Measurements from ENCODE around the gene CHST14.

The CHST14 gene

DNA sequence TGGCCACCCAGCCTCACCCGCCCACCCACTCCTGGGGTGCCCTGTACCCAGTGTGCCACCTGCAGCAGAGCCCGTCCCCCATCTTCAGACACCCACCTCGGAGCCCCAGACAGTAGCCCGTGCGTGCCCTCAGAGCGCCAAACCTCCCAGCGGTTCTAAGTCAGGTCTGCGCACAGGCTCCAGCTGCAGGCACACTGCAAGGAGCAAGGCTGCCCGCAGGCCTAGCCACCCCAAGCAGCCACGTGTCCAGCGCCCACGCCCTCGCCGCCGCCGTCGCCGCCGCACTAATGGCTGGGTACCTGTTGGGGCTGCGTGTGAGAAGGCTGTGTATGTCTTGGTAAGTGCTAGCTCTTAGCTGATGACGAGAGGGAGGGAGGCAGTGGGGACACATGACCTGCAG lies 8.8 kb upstream of the CHST14 start:
- in situ Hi-C loops (cut with MboI; ENCODE audit: low sequenced_read_pairs): no loop called here

DNA sequence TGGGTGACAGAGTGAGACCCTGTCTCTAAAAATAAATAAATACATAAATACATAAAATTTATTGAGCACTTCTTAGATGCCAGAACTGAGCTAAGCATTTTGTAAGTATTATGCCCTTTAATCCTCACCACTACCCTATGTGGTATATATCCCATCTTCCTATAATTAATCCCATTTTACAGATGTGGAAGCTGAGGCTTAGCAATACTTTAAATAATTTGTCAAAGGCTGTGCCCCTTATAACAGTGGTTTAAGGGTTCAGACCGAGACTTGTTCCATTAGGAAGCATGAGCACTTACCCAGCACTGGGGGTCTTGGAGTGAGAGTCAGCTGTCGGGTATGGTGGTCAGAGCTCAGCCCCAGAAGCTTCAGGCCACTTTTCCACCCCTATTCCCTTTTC lies 7.5 kb upstream of the CHST14 start:
- in situ Hi-C loops (cut with MboI; ENCODE audit: low sequenced_read_pairs): no loop called here

DNA sequence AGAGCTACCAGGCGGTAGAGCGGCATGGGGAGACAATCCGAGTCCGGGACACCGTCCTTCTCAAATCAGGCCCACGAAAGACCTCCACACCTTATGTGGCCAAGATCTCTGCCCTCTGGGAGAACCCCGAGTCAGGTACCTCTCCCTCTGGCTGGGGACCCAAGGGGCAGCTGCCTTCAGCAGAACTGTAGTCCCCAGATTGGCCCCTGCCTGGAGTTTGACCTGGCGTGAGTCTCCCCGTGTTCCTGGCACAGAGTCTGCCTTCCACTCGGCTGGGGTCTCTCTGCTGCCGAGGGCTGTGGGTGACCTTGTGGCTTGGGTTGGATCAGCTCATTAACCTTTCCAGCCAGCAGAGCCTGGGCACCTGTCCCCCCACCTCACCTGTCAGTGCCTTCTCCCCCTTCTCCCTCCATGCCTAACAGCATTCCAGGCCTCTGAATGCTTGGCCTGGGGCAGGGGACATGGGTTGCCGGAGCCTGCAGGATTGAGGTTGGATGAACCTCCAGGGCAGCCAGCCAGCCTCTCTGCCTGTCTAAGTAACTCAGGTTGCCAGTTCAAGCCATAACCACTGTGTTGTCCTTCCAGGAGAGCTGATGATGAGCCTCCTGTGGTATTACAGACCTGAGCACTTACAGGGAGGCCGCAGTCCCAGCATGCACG lies 6.8 kb upstream of the CHST14 start:
- in situ Hi-C loops (cut with MboI; ENCODE audit: low sequenced_read_pairs): no loop called here

DNA sequence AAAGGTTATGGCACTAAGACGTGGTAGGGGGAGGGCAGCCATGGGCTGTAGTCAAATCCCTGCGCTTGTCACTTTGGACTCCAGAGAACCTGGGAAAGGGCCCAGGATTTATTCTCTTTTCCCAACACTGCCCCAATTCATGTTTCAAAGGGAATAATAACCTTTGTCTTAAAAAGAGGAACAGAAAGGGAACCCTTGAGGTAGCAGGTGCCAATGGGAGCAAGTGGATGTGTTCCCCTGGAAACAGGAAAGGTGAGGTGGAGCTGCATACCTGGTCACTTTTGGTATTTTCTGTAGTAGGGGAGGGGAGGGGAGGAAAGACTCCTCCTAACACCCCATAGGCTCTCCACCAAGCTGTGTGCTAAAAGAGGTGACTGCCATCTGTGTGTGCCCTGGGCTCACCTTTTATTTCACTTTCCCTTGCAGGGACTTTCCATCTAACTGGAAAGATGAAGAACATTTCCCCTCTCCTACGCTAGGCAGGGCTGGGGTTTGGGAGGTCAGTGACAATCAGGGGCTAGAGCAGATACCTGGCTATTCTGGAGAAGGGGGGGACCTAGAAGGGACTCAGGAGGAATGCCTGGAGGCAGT lies 6.1 kb upstream of the CHST14 start:
- in situ Hi-C loops (cut with MboI; ENCODE audit: low sequenced_read_pairs): no loop called here

DNA sequence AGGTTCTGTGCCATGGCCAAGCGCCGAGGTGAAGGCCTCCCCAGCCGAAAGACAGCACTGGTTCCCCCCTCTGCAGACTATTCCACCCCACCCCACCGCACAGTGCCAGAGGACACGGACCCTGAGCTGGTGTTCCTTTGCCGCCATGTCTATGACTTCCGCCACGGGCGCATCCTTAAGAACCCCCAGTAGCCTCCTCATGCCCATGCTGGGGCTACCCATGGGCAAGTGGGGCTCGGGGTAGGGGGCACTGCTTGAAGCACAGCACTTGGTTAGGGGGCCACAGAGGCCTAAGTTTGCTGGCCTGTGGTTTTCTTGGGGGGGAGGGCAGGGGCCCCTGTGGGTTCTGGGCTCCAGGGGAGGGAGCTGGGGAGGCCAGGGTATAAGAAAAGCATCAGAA lies 4.8 kb upstream of the CHST14 start:
- in situ Hi-C loops (cut with MboI; ENCODE audit: low sequenced_read_pairs): no loop called here

DNA sequence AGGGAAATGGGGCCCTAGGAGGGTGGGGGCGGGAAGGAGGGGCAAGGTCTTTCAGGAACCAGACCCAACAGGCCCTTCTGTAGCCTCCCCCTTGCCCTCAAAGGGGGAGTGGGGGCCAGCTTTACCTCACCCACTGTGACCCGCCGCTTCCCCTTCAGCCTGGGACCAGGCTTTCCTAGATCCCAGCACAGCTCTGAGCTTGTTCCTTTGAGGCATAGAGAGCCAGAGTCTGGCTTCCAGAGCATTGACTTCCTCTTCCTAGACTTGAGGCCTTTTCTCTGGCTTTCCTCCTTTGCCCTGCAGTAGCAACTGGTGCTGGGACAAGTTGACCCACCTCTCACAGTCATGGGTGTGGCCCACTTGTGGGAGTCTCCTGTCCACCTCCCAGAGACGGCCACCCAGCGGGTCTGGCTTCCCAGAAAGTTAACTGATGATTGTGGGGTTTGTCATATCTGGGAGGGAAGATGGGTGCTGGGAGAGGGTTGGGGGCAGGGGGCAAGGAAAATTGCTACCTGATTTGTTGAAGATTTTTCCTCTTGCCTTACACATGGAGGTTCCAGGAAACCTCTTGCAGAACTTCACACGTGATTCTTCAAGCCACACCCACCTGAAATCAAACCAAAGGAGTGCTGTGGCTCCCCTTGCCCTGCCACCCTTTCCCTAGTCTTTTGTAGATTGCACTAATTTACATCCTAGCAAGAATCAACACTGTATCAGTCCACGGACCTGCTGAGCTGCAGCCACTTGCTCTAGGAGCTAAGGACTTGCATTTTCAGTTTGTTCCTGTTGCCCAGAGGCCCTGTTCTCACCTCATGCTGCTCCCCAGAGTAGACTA lies 4.1 kb upstream of the CHST14 start:
- in situ Hi-C loops (cut with MboI; ENCODE audit: low sequenced_read_pairs): no loop called here

DNA sequence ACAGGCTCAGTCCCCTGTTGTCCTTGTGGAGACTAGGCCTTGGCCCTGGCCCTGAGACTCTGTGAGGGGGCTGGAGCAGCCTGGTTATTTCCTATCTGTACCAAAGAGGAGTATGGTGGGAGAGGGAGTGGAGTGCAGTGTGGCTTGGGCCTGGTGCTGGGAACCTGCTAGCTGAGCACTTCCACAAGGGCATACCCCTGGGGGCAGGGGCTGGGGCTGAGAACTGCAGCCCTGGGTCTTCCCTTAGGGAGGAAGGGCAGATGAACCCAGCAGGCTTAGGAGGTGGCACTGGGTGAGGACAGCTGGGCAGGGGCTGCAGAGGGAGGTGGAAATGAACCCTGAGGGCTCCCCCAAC lies 3.5 kb upstream of the CHST14 start:
- in situ Hi-C loops (cut with MboI; ENCODE audit: low sequenced_read_pairs): no loop called here

DNA sequence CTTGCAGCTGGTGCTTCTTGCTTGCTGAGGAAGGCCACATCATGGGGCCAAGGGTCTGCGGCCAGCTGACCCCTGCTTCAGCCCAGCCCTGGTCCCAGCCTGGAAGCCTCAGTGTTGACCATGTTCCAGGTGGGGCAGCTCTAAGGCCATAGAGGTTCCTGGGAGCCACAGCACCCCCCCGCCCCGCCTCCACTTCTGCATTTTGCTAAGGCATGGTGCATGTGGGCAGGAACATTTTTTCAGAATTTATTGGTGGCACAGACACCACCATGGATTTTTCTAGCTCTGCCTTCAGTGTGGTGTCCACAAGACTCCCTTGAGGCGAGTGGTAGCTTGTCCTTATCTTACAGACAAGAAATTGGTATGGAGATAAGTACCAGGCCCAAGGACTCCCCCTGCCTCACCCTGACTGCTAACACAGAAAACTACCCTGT lies 1.9 kb upstream of the CHST14 start:
- in situ Hi-C loops (cut with MboI; ENCODE audit: low sequenced_read_pairs): no loop called here

DNA sequence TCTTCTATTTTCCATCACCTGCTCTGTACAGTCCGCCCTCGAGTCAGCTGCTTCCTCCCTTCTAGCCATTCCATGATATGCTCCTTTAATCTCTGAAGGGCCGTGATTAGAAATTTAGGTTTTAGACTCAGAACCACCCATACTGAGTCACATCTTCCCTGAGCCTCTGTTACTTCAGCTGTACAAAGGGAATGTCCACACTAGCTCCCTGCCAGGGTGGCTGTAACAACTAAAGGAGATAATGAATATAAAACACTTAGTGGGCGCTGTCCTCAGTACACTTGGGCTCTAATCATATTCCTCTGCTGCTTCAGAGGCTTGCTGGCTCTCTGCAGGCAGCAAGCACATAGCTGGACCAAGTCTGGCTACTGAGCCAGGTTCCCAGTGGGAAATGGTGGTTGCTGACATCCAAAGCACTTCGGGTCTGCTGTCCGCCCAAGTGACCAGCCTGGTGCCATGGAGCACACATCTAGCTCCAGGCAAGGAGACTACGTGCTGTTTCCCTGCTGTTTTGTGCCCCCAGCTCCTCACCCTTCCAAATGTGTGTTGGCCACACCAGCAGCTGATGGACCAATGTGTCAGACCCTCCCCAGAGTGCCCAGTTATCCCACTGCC lies 901 bp upstream of the CHST14 start:
- in situ Hi-C loops (cut with MboI; ENCODE audit: low sequenced_read_pairs): no loop called here

DNA sequence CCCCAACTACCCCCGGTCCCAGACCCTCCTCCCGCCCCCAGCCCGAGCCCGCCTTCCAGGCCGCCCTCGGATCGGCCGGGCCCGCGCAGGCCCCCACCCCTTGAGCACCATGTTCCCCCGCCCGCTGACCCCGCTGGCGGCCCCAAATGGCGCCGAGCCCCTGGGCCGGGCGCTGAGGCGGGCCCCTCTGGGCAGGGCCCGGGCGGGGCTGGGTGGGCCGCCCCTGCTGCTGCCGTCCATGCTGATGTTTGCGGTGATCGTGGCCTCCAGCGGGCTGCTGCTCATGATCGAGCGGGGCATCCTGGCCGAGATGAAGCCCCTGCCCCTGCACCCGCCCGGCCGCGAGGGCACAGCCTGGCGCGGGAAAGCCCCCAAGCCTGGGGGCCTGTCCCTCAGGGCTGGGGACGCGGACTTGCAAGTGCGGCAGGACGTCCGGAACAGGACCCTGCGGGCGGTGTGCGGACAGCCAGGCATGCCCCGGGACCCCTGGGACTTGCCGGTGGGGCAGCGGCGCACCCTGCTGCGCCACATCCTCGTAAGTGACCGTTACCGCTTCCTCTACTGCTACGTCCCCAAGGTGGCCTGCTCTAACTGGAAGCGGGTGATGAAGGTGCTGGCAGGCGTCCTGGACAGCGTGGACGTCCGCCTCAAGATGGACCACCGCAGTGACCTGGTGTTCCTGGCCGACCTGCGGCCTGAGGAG lies 472 bp downstream of the CHST14 start:
- in situ Hi-C loops (cut with MboI; ENCODE audit: low sequenced_read_pairs): no loop called here

DNA sequence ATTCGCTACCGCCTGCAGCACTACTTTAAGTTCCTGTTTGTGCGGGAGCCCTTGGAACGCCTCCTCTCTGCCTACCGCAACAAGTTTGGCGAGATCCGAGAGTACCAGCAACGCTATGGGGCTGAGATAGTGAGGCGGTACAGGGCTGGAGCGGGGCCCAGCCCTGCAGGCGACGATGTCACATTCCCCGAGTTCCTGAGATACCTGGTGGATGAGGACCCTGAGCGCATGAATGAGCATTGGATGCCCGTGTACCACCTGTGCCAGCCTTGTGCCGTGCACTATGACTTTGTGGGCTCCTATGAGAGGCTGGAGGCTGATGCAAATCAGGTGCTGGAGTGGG lies 995 bp downstream of the CHST14 start:
- in situ Hi-C loops (cut with MboI; ENCODE audit: low sequenced_read_pairs): no loop called here

DNA sequence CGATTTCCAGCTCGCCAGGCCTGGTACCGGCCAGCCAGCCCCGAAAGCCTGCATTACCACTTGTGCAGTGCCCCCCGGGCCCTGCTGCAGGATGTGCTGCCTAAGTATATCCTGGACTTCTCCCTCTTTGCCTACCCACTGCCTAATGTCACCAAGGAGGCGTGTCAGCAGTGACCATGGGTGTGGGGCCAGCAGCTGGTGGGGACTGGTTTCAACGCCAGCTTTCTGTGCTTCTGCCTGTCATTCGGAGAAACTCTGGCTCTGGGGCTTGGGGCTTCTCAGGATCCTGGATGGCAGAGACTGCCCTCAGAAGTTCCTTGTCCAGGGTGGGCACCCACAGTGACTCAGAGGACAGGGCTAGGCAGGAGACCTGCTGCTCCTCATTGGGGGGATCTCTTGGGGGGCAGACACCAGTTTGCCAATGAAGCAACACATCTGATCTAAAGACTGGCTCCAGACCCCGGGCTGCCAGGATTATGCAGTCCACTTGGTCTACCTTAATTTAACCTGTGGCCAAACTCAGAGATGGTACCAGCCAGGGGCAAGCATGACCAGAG lies 1.5 kb downstream of the CHST14 start:
- in situ Hi-C loops (cut with MboI; ENCODE audit: low sequenced_read_pairs): no loop called here

DNA sequence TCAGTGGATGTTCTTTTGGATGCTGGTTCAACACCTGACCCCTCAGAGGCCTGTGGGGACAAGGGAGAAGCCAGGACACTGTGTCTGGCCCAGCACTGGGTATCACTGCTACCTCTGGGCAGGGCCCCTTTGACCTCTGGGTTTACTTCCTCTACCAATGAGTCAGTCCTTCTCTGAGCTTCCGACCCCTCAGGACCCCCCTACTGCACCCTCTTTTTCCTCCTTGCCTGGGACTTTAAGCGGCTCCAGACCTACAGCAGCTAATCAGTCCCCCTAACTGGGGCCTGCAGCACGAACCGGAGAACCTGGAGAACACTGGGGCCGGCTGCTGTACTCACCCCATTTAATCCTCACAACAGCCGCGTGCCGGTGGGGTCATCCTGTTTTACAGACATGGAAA lies 3.8 kb downstream of the CHST14 start:
- in situ Hi-C loops (cut with MboI; ENCODE audit: low sequenced_read_pairs): no loop called here

DNA sequence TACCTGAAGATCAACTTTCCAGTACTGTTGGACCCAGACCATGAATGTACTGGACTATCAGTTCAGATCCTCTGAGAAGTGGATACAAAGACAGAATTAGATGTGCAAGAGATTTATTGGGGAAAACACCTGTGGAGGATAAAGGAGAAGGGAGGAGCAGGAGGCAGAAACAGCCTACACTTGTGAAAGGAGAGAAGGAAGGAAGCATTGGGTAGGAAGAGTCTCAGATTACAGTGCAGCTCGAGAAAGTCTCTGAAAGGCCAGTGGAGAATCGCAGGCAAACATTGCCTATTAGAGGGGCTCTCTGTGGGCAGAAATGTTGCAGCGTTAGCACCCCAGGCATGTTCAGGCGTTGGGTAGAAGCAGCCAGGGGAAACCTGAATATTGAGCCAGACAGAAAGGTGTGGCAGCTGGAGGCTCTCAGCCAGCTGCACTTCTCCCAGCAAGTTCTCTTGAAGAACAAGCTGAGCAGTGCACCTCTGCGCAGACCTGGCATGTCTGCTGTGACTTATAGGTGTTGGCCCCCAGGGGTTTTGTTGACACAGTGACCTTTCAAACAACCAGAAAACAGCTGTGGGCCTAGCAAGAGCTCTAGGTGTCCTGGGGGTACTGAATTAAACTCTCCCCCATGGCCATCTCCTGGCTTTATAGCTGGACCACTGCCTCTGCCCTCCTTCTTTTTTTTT lies 7.0 kb downstream of the CHST14 start:
- in situ Hi-C loops (cut with MboI; ENCODE audit: low sequenced_read_pairs): no loop called here

DNA sequence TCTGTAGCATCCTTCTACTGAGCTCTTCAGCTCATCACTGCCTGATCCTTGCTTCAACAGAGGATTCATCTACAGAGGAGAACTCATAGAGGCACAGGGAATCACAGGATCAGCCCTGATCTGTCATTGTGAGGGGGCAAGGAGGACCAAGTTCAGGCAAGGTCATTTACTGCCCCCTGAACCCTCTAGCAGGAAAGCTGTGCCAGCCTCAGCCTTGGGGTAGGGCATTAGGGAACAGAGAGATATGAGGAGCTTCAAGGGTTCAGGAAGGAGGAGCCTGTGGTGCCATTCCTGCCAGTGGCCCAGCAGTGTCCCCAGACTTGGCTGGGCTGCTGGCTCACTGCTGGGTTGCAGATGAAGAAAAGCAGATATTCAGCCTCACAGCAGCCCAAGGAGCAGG lies 8.2 kb downstream of the CHST14 start:
- in situ Hi-C loops (cut with MboI; ENCODE audit: low sequenced_read_pairs): no loop called here

DNA sequence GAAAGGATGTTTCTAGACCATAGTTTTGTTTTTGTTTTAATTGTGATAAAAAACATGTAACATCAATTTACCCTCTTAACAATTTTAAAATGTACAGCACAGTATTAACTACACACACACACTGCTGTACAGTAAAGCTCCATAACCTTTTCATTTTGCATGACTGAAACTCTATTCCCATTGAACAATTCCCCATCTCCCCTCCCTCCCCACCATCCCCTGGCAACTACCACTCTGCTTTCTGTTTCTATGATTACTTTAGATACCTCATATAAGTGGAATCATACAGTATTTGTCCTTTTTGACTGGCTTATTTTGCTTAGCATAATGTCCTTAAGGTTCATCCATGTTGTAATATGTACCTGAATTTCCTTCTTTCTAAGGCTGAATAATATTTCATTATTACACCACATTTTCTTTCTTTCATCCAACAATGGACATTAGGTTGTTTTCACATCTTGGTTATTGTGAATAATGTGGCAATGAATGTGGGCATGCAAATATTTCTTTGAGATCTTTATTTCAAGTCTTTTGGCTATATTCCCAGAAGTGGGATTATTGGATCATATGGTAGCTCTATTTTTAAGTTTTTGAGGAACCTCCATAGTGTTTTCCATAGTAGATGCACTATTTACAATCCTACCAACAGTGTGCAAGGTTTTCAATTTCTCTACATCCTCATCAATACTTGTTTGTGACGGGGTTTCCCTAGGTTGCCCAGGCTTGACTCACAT lies 10.7 kb downstream of the CHST14 start:
- in situ Hi-C loops (cut with MboI; ENCODE audit: low sequenced_read_pairs): no loop called here

DNA sequence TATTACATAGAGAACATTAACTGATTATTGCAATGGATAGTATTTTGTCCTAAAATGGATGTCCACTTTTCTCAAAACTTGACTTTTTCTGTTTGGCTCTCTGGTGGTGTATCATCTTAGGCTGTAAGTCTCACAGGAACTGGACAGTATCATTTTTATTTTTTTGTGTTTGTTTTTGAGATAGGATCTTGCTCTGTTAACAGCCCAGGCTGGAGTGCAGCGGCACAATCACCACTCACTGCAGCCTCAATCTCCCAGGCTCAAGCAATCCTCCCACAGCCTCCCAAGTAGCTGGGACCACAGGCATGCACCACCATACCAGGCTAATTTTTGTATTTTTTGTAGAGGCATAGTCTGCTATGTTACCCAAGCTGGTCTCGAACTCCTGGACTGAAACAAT lies 13.1 kb downstream of the CHST14 start:
- in situ Hi-C loops (cut with MboI; ENCODE audit: low sequenced_read_pairs): no loop called here

DNA sequence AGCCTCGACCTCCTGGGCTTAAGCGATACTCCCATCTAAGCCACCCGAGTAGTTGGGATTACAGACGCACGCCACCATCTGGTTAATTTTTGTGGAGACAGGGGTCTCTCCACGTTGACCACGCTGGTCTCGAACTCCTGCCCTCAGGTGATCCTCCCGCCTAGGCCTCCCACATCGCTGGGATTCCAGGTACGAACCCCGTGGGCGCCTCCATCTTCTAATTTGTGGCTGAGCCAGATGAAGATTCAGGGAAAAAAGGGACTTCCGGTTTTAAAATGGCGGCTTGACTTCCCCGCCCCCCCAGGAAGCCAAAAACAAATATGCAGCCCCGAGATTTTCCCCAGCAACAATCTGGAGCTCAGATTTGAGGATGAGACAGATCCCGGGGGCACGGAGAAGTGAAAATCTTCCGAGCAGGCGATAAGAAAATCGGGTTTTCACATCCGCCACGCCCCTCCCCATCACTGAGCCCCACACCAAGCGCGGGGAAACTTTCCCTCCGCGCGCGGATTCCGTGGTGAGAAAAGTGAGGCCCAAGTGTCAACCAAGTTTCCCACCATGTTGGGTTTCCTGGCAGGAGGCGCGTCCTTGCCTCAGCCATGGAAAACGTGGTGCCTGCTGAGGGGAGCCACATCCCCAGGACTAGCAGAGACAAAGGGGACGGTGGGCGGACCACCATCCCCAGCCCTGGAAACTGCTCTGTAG lies 15.4 kb downstream of the CHST14 start:
- in situ Hi-C loops (cut with MboI; ENCODE audit: low sequenced_read_pairs): no loop called here

Measured in HL-60/S4 treated with retinoic acid at 250 ng/mL for 4 days and 3 days (cell line).